ENCODE results near the gene GALNT14. TPM values are rescaled to one million over a fixed set of nuclear protein-coding genes. Genes with fewer than 3 reads are reported as not detected.

GALNT14 gene
- total RNA-seq, 1 donor = not detected

DNA sequence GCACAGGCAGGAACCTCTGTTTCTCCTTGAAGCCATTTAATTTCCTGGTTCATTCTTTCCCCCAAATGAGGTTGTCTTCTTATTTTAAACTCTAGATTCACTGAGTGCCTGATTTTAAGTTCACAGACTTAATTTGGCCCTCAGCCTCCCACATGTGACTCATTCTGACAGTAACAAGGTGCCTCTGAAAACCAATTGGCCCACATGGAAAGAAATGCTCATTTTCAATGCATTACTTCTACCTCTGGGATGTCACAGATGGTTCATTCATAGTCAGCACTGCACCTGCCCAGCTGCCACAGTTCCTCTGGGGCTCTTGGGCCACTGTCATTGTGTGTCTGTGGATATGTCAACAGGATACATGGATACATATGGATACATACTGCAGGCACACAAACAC lies 190.6 kb downstream of the GALNT14 start:
- Histone ChIP-seq H3K79me2 (ENCODE audit: insufficient read depth, low read length) (no peaks in the 10 kb centered on the region), H3K27ac (ENCODE audit: low read depth, low read length) (no peak overlapping the region), H3K4me2 (ENCODE audit: insufficient read depth, low read length) (no peak overlapping the region), H4K20me1 (ENCODE audit: insufficient read depth, low read length) (no peaks in the 10 kb centered on the region), H3K9me3 (ENCODE audit: low read depth, low read length) (no peaks in the 10 kb centered on the region), H3K36me3 (ENCODE audit: insufficient read depth, low read length) (no peaks in the 10 kb centered on the region), H3K4me1 (ENCODE audit: insufficient read depth, low read length) (no peaks in the 10 kb centered on the region), H2AFZ (ENCODE audit: low read length) (no peak overlapping the region), H3K27me3 (ENCODE audit: insufficient read depth, low read length) (no peaks in the 10 kb centered on the region), H3K4me3 (ENCODE audit: insufficient read depth, low read length) (no peak overlapping the region)
- DNase-seq (ENCODE audit: insufficient read length, low spot score, missing footprints) = no peak
- TF ChIP-seq, protein P1, sequence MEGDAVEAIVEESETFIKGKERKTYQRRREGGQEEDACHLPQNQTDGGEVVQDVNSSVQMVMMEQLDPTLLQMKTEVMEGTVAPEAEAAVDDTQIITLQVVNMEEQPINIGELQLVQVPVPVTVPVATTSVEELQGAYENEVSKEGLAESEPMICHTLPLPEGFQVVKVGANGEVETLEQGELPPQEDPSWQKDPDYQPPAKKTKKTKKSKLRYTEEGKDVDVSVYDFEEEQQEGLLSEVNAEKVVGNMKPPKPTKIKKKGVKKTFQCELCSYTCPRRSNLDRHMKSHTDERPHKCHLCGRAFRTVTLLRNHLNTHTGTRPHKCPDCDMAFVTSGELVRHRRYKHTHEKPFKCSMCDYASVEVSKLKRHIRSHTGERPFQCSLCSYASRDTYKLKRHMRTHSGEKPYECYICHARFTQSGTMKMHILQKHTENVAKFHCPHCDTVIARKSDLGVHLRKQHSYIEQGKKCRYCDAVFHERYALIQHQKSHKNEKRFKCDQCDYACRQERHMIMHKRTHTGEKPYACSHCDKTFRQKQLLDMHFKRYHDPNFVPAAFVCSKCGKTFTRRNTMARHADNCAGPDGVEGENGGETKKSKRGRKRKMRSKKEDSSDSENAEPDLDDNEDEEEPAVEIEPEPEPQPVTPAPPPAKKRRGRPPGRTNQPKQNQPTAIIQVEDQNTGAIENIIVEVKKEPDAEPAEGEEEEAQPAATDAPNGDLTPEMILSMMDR (IDR thresholded peaks at IDR 0.05; ENCODE audit: extremely low read depth, low read depth, low read length) = no peak

DNA sequence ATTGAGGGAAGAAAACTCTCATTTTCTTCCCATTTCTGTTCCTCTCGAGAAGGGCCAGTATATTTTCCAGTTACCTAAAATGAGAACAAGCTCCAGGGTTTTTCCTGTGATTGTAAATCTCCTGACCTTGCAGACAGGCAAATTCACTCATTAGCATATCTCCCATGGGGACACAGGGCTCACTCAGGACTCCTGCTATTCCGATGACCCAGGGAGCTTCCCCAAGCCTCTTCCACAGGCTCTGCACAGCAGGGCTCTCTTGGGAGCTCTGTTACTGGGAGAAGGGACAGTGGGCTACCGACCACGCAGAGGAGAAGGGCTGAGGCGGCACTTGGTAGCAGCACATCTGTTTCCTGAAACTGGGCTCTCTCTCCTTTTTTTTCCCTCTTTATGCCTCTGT lies 195.8 kb downstream of the GALNT14 start:
- DNase-seq (ENCODE audit: insufficient read length, low spot score, missing footprints) = no peak
- Histone ChIP-seq H3K79me2 (ENCODE audit: insufficient read depth, low read length) (no peaks in the 10 kb centered on the region), H2AFZ (ENCODE audit: low read length) (no peak overlapping the region)

DNA sequence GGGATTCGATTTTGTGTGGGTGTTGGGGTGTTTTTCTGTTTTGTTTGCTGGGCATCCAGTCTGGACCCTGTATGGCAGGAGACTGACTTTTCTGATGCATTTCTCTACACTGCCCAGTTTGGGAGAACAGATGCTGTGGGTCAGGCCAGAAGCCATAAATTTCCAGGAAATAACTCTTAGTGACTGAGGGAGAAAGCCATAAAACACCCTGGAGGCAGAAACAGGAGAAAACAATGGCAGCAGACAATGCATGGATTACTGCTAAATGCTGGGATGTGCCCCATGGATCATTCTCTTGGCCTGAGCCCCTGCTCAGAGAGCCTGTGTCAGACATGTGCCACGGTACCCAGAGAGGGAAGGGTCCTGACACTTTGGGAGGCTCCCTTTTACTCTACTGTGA lies 197.4 kb downstream of the GALNT14 start:
- H3K36me3 ChIP-seq (ENCODE audit: insufficient read depth, low read length) = no peaks in the 10 kb centered on the region
- no peak overlapping the region for H3K4me3 ChIP-seq (ENCODE audit: insufficient read depth, low read length)
- no peak overlapping the region for H2AFZ ChIP-seq (ENCODE audit: low read length)
- DNase-seq (ENCODE audit: insufficient read length, low spot score, missing footprints) = no peak
- no peaks in the 10 kb centered on the region for H3K79me2 ChIP-seq (ENCODE audit: insufficient read depth, low read length)
- H3K9me3 ChIP-seq (ENCODE audit: low read depth, low read length) = no peaks in the 10 kb centered on the region
- H3K27ac ChIP-seq (ENCODE audit: low read depth, low read length) = no peak overlapping the region
- no peaks in the 10 kb centered on the region for H4K20me1 ChIP-seq (ENCODE audit: insufficient read depth, low read length)
- no peak overlapping the region for H3K4me2 ChIP-seq (ENCODE audit: insufficient read depth, low read length)
- TF ChIP-seq, protein P1 (IDR thresholded peaks at IDR 0.05; ENCODE audit: extremely low read depth, low read depth, low read length) = no peak
- H3K27me3 ChIP-seq (ENCODE audit: insufficient read depth, low read length) = no peaks in the 10 kb centered on the region
- H3K4me1 ChIP-seq (ENCODE audit: insufficient read depth, low read length) = no peaks in the 10 kb centered on the region

More for the DNA sequence above, 195.8 kb downstream of the GALNT14 start:
- TF ChIP-seq, protein P1 (IDR thresholded peaks at IDR 0.05; ENCODE audit: extremely low read depth, low read depth, low read length) = no peak
- no peaks in the 10 kb centered on the region for H3K4me1 ChIP-seq (ENCODE audit: insufficient read depth, low read length)
- H3K27ac ChIP-seq (ENCODE audit: low read depth, low read length) = no peak overlapping the region
- H4K20me1 ChIP-seq (ENCODE audit: insufficient read depth, low read length) = no peaks in the 10 kb centered on the region
- no peaks in the 10 kb centered on the region for H3K36me3 ChIP-seq (ENCODE audit: insufficient read depth, low read length)
- H3K4me3 ChIP-seq (ENCODE audit: insufficient read depth, low read length) = no peak overlapping the region
- H3K4me2 ChIP-seq (ENCODE audit: insufficient read depth, low read length) = no peak overlapping the region
- no peaks in the 10 kb centered on the region for H3K9me3 ChIP-seq (ENCODE audit: low read depth, low read length)
- no peaks in the 10 kb centered on the region for H3K27me3 ChIP-seq (ENCODE audit: insufficient read depth, low read length)

DNA sequence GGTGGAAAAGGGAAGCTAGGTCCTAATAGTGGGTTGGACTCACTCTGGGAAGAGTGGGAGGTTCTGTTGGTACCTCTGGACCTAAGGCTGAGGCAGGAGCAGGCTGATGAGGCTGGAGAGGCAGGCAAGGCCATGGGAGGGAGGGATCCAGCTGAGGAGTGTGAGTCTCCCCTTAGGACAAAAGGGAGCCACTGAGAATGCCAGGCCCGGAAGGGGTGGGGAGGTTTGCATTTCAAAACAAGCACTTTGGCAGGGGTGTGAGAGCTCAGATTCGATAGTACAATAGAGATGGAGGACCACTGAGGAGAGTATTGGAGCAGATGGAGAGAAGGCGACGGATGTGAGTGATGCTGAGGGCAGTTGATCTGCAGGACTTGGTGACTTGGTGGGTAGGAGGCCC lies 198.9 kb downstream of the GALNT14 start:
- Histone ChIP-seq H3K4me2 (ENCODE audit: insufficient read depth, low read length) (no peak overlapping the region), H3K4me1 (ENCODE audit: insufficient read depth, low read length) (no peaks in the 10 kb centered on the region), H2AFZ (ENCODE audit: low read length) (no peak overlapping the region), H3K27ac (ENCODE audit: low read depth, low read length) (no peak overlapping the region), H4K20me1 (ENCODE audit: insufficient read depth, low read length) (no peaks in the 10 kb centered on the region), H3K4me3 (ENCODE audit: insufficient read depth, low read length) (no peak overlapping the region), H3K9me3 (ENCODE audit: low read depth, low read length) (no peaks in the 10 kb centered on the region), H3K36me3 (ENCODE audit: insufficient read depth, low read length) (no peaks in the 10 kb centered on the region), H3K79me2 (ENCODE audit: insufficient read depth, low read length) (no peaks in the 10 kb centered on the region), H3K27me3 (ENCODE audit: insufficient read depth, low read length) (no peaks in the 10 kb centered on the region)
- no peak for DNase-seq (ENCODE audit: insufficient read length, low spot score, missing footprints)
- TF ChIP-seq, protein P1 (IDR thresholded peaks at IDR 0.05; ENCODE audit: extremely low read depth, low read depth, low read length) = no peak

Data from osteoblast (primary cell).